ENCODE measurements around the gene MINDY4.

DNA sequence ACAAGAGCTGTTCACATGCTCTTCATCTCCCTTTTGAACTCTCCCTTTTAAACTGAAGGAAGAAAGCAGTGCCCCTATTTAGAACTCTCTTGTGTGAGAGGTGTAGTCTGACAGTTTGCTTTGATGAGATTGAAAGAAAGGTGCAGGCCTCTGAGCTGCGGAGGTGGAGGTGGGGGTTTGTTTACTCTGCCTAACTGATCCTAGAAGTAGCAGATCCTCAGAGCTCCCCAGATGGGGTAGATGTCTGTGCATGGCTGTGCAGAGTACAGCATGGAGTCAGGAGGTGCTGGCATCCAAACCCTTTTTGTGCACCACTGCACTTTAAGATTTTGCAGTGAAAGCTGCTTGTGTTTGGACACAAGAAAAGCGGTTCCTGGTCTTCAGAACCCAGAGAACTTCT lies 58.3 kb downstream of the MINDY4 start:
- TF ChIP-seq, protein P1, sequence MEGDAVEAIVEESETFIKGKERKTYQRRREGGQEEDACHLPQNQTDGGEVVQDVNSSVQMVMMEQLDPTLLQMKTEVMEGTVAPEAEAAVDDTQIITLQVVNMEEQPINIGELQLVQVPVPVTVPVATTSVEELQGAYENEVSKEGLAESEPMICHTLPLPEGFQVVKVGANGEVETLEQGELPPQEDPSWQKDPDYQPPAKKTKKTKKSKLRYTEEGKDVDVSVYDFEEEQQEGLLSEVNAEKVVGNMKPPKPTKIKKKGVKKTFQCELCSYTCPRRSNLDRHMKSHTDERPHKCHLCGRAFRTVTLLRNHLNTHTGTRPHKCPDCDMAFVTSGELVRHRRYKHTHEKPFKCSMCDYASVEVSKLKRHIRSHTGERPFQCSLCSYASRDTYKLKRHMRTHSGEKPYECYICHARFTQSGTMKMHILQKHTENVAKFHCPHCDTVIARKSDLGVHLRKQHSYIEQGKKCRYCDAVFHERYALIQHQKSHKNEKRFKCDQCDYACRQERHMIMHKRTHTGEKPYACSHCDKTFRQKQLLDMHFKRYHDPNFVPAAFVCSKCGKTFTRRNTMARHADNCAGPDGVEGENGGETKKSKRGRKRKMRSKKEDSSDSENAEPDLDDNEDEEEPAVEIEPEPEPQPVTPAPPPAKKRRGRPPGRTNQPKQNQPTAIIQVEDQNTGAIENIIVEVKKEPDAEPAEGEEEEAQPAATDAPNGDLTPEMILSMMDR (IDR thresholded peaks at IDR 0.05): no peak
- no peak for TF ChIP-seq EZH2 (IDR thresholded peaks at IDR 0.05; ENCODE audit: borderline replicate concordance, insufficient read depth, low read depth, low read length, poor library complexity, severe bottlenecking)
